Heart right ventricle (tissue), 16 donors: ENCODE results near the gene SNCA. TPM values are rescaled to one million over a fixed set of nuclear protein-coding genes. Genes with fewer than 3 reads are reported as not detected.

ENCODE experiments used
- ATAC-seq, 8 donors: fragments of 200-7000 bp; cut with Tn5 transposase; one replicate each; pipeline ENCODE4 v1.9.1; 2020; ENCODE audit warnings: mild to moderate bottlenecking in 8 of 8, moderate library complexity in 8 of 8, moderate number of reproducible peaks in 1 of 8
- DNase-seq, 2 donors: peaks; one replicate each; pipeline ENCODE4 v3.0.0-alpha.2; 2020
- H3K27ac ChIP-seq, 10 donors: fragments of 200-600 bp; sonication (generic) in 2 of 10; one replicate each; pipeline versions ENCODE4 v1.5.0 to v1.8.0; 2020 to 2022; ENCODE audit warnings: mild to moderate bottlenecking in 3 of 10
- H3K27me3 ChIP-seq, 7 donors: fragments of 200-600 bp; one replicate each; pipeline ENCODE4 v1.8.0; 2021 to 2022; ENCODE audit warnings: mild to moderate bottlenecking in 2 of 7
- H3K36me3 ChIP-seq, 9 donors: fragments of 200-600 bp; sonication (generic) in 1 of 9; one replicate each; pipeline versions ENCODE4 v1.5.0 to v1.8.0; 2020 to 2022; ENCODE audit warnings: mild to moderate bottlenecking in 2 of 9
- H3K4me1 ChIP-seq, 9 donors: fragments of 200-600 bp; sonication (generic) in 1 of 9; one replicate each; pipeline versions ENCODE4 v1.5.0 to v1.8.0; 2020 to 2022; ENCODE audit warnings: mild to moderate bottlenecking in 4 of 9
- H3K4me3 ChIP-seq, 10 donors: fragments of 200-600 bp; sonication (generic) in 2 of 10; one replicate each; pipeline versions ENCODE4 v1.5.0 to v1.8.0; 2020 to 2022; ENCODE audit warnings: mild to moderate bottlenecking in 7 of 10, moderate library complexity in 2 of 10
- H3K9me3 ChIP-seq, 11 donors: fragments of 200-600 bp in 10 of 11; sonication (generic) in 2 of 11; one replicate each; pipeline versions ENCODE4 v1.5.0 to v1.8.0; 2013 to 2022; ENCODE audit warnings: mild to moderate bottlenecking in 2 of 11, control low read depth in 1 of 11, moderate library complexity in 1 of 11
- WGBS, 2 donors: extraction: QIAGEN DNeasy Blood & Tissue Kit; methylation state at CpG; one replicate each; pipeline ENCODE4 v1.1.7; 2013; ENCODE audit warnings: inconsistent platforms in 1 of 2; 5-methylcytosine and 5-hydroxymethylcytosine counted together
- intact Hi-C, 10 donors: fragments of 100-400 bp; cut with DNase I; formaldehyde crosslinking; loops; one replicate each; pipeline versions ENCODE4 v1.11.1 to v1.14.2; 2022
- polyA plus RNA-seq, 2 donors: library from polyadenylated mRNA; stranded (reverse); fragments of 200-250 nt; gene quantifications; one replicate each; pipeline ENCODE4 v1.2.3, GENCODE V29; 2013
- total RNA-seq, 10 donors: library from RNA; stranded (reverse); fragmentation: NEBNext Ultra II Directional in 3 of 10; extraction: Animal tissue kit (Norgen Biotek cat#: 25700) in 3 of 10; gene quantifications; one replicate each; pipeline versions ENCODE4 v1.2.1 to v1.2.4, GENCODE V29; 2021 to 2023
- TF ChIP-seq, protein P1 (sequence below), 9 donors: fragments of 200-600 bp; sonication (generic) in 2 of 9; IDR thresholded peaks; one replicate each; pipeline versions ENCODE4 v1.5.0 to v1.8.0; 2021 to 2022; ENCODE audit warnings: antibody characterized with exemption in 9 of 9, mild to moderate bottlenecking in 5 of 9, moderate library complexity in 1 of 9
- donor health status: Arrhythmogenic right ventricular cardiomyopathy.
- donor health status: ischemic (EF 13 %, LVEDD 7.1; RV severe dilation, severe dysfunction).
- donor health status: healthy with polysubstance abuse.
- donor health status: DM: no; HTN: yes; CAD: no.
- donor health status: DM: no; HTN: no; CAD: no.
- donor health status: ischemic (EF 25% LVEDD 6.9; RV normal size, moderate dysfunction).
- donor health status: ischemic (EF 25% LVEDD 5.7; RV mildly dilated, moderate dysfunction).
- donor health status: healthy.
- donor health status: DM: yes; HTN: yes; CAD: no.
- donor health status: Ischemic cardiomyopathy.
- donor health status: ischemic (EF 35%, LVEDD 5.7; RV mildly dilated, moderate dysfunction).
- donor health status: nonischemic (EF 11% LVEDD 7.7; RV severe dilation, severe dysfunction).
- donor health status: DM: yes; HTN: yes; CAD: no.
- donor health status: PGD.
- donor health status: ischemic (EF 29% LVEDD 5.4; RV normal size, mild dysfunction).
- donor health status: nonischemic (EF 23%, LVEDD 6.1; RV moderate dilation, normal function).

SNCA gene
- total and polyA plus RNA-seq, 12 donors = 1.8 to 29.8 (median 3.2) TPM

GRCh38 chr4:89860971-89861370, 24.0 kb upstream of the SNCA start:
- Histone ChIP-seq H3K36me3 (no peaks in the 10 kb centered on the region), H3K27me3 (no peaks in the 10 kb centered on the region), H3K9me3 (peaks cover 0 to 4% (median 0%) of the 10 kb centered on the region in 11 donors), H3K4me1 (no peaks in the 10 kb centered on the region), H3K27ac (no peak overlapping the region), H3K4me3 (no peak overlapping the region)
- intact Hi-C loops = loop anchor here in 5 of 10 donors (10.0 kb wide), 2 partner anchors 196 to 206 kb away; no protein-coding TSS in a partner anchor
- 92% methylated on average over 5 of the region's 5 CpGs for WGBS, 2 donors
- TF ChIP-seq, protein P1, sequence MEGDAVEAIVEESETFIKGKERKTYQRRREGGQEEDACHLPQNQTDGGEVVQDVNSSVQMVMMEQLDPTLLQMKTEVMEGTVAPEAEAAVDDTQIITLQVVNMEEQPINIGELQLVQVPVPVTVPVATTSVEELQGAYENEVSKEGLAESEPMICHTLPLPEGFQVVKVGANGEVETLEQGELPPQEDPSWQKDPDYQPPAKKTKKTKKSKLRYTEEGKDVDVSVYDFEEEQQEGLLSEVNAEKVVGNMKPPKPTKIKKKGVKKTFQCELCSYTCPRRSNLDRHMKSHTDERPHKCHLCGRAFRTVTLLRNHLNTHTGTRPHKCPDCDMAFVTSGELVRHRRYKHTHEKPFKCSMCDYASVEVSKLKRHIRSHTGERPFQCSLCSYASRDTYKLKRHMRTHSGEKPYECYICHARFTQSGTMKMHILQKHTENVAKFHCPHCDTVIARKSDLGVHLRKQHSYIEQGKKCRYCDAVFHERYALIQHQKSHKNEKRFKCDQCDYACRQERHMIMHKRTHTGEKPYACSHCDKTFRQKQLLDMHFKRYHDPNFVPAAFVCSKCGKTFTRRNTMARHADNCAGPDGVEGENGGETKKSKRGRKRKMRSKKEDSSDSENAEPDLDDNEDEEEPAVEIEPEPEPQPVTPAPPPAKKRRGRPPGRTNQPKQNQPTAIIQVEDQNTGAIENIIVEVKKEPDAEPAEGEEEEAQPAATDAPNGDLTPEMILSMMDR (IDR thresholded peaks at IDR 0.05) = no peak
- ATAC-seq (no peak), DNase-seq (no peak)

DNA sequence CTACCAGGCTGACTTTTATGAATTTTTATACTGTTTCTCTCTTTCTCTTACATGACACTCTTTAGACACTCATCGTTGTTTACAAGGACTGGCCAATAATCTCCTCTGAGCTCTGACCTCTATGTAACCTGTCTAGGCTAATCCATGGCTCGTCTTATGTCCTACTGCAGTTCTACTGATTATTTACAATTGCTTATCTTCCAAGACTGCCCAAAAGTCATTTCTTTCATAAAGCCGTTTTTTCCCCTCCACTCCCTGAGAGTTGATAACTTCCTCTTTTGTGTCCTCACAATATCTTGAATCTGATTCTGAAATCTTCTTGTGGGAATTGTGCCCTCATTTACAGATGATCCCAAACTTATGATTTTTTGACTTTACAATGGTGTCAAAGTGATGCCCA, 18.3 kb upstream of the SNCA start:
- WGBS, 2 donors = 69 to 70% methylated on average over 3 of the region's 3 CpGs
- no peaks in the 10 kb centered on the region for H3K27me3 ChIP-seq
- no peaks in the 10 kb centered on the region for H3K36me3 ChIP-seq
- no peak overlapping the region for H3K27ac ChIP-seq
- H3K4me1 ChIP-seq = no peaks in the 10 kb centered on the region
- DNase-seq = no peak
- intact Hi-C loops = no loop called here
- ATAC-seq = no peak
- TF ChIP-seq, protein P1 (IDR thresholded peaks at IDR 0.05) = no peak
- H3K9me3 ChIP-seq = peaks cover 0 to 8% (median 0%) of the 10 kb centered on the region in 11 donors
- no peak overlapping the region for H3K4me3 ChIP-seq

GRCh38 chr4:89847571-89848325, 10.8 kb upstream of the SNCA start:
- TF ChIP-seq, protein P1 (IDR thresholded peaks at IDR 0.05) = no peak
- no peak overlapping the region for H3K27ac ChIP-seq
- peak in 1 of 8 donors; percentile 34 for ATAC-seq
- intact Hi-C loops = no loop called here
- peaks cover 0 to 14% (median 0%) of the 10 kb centered on the region in 9 donors for H3K4me1 ChIP-seq
- DNase-seq = no peak
- H3K36me3 ChIP-seq = no peaks in the 10 kb centered on the region
- peaks cover 0 to 6% (median 0%) of the 10 kb centered on the region in 11 donors for H3K9me3 ChIP-seq
- H3K4me3 ChIP-seq = no peak overlapping the region
- no peaks in the 10 kb centered on the region for H3K27me3 ChIP-seq
- 95 to 96% methylated on average over 1 of the region's 1 CpG for WGBS, 2 donors

DNA sequence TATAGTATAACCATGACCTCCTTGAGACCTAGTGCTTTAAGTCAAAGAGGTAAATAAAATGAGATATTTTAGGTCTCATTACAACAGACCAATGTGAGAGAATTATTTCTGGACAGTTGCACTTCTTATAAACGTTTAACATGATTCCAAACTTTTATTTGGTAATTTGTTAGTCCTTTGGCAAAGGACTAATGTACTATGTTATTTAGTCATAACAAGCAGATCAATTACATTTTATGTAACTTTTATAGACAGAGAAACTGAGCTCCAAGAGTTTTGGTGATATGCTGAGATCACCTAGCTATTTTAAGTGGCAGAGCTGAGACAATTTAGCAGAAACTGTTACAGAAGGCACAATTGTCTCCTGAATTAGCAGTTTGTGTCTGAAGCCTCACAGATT, 2.6 kb upstream of the SNCA start:
- Histone ChIP-seq H3K4me3 (no peak overlapping the region), H3K9me3 (no peaks in the 10 kb centered on the region), H3K27ac (no peak overlapping the region), H3K36me3 (no peaks in the 10 kb centered on the region), H3K4me1 (peaks cover 0 to 24% (median 13%) of the 10 kb centered on the region in 9 donors), H3K27me3 (peaks cover 0 to 67% (median 60%) of the 10 kb centered on the region in 7 donors)
- TF ChIP-seq, protein P1 (IDR thresholded peaks at IDR 0.05) = no peak
- no peak for ATAC-seq
- DNase-seq = no peak
- intact Hi-C loops = no loop called here
- 85 to 88% methylated on average over 1 of the region's 1 CpG for WGBS, 2 donors
